NCI-H1092 (cell line): ENCODE measurements around the gene RSBN1L.

Experiments used
- DNase-seq: peaks from one replicate; lab custom pipeline; 2025; lab: John Stamatoyannopoulos, UW

Gene RSBN1L

GRCh38 chr7:77731716-77732115, 35.5 kb downstream of the RSBN1L start:
- no peak for DNase-seq

DNA sequence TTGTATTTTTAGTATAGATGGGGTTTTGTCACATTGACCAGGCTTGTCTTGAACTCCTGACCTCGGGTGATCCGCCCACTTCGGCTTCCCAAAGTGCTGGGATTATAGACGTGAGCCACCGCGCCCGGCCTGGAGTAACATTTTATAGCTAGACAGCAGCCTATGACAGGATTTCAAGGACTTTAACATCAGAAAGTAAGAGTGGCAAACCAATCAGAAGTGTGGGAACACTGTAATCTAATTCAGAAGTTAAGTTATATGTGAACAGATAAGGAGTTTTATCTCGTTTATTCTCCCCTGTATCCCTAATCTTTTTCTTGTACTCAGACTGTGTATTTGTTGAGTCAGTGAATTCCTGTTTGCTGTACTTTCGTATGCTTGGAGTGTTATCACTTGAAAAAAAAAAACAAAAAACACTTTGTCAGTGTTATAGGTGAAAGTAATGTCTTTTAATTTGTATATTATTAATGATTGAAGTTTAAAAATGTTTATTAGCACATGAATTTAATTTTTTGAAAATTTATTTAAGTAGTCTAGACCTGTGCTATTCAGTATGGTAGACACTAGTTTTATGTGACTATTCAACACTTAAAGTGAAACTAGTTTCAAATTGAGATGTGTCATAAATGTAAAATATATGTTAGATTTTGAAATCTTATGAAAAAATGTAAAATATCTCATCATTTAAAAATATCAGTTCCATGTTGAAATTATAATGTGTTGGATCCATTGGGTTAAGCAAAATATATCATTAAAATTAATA, 38.6 kb downstream of the RSBN1L start:
- DNase-seq: no peak

- no peak for DNase-seq
Observed at GRCh38 chr7:77735457-77735856, 39.2 kb downstream of the RSBN1L start.

DNA sequence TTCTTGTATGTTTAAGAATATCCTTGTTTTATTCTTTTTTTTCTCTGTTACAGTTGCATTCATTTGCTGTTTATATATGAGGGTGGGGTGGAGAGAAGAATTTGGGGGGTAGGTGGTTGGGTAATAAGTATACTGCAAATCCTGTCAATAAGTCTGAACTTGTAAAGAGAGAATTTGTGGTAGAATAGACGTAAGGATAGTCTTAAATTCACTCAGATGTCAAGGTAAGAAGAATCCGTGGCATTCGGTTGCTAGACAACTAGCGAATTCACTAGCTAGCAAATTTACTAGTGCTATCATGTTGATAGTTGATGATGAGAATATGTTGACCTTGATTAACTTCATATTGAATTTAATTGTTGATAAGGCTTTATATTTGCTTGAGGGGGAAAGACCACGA, 40.7 kb downstream of the RSBN1L start:
- no peak for DNase-seq

DNA sequence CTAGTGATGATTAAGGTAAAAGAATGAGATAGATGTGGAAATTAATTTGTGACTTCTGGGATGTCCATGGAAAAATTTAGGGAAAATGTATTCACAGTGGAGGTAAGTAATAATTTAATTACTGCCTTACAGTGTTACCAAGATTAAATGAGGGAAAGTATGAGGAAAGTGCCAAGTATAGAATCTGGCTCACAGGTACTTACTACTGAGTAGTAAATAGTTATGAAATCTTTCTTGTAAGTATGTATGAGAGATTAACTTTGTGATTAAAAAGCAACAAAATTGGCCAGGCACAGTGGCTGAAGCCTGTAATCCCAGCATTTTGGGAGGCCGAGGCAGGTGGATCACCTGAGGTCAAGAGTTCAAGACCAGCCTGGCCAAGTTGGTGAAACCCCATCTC, 42.1 kb downstream of the RSBN1L start:
- no peak for DNase-seq

- DNase-seq: no peak
Observed at GRCh38 chr7:77738871-77739270, 42.6 kb downstream of the RSBN1L start.

- DNase-seq: no peak
Observed at GRCh38 chr7:77740257-77740656, 44.0 kb downstream of the RSBN1L start.

DNA sequence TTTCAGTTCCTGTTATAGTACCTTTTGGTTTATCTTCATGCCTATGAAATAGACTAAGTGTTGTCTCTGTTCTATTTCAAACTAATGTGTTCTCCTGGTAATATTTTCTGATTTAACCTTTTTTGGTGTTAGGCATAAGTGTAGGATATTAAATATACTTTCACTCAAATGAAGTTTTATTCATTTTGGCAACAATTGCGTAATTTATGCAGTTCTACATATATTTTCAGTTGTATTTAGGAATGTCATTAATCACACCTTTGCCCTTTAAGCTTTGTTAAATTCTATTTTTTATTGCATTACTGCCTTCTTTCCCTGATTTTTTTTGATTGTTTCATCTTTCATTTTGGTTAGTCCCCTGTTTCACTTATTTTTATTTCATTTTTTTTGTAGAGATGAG, 47.3 kb downstream of the RSBN1L start:
- no peak for DNase-seq

GRCh38 chr7:77745746-77746145, 49.5 kb downstream of the RSBN1L start:
- DNase-seq: no peak

DNA sequence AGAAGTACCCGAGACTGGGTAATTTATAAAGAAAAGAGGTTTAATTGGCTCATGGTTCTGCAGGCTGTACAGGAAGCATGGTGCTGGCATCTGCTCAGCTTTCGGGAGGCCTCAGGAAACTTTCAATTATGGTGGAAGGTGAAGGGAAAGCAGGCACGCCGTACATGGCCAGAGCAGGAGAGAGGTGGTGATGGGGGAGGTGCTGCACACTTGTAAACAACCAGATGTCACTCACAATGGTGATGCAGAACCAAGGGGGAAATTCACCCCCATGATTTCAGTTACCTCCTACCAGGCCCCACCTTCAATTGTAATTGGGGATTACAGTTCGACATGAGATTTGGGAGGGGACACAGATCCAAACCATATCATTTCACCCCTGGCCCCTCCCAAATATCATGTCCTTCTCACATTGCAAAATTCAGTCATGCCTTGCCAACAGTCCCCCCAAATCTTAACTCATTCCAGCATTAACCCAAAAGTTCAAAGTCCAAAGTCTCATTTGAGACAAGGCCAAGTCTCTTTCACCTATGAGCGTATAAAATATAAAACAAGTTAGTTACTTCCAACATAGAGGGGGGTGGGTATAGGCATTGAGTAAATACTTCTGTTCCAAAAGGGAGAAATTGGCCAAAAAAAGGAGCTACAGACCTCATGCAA, 50.0 kb downstream of the RSBN1L start:
- DNase-seq: no peak

GRCh38 chr7:77746824-77747165, 50.5 kb downstream of the RSBN1L start:
- DNase-seq: no peak

GRCh38 chr7:77747178-77747577, 50.9 kb downstream of the RSBN1L start:
- no peak for DNase-seq

DNA sequence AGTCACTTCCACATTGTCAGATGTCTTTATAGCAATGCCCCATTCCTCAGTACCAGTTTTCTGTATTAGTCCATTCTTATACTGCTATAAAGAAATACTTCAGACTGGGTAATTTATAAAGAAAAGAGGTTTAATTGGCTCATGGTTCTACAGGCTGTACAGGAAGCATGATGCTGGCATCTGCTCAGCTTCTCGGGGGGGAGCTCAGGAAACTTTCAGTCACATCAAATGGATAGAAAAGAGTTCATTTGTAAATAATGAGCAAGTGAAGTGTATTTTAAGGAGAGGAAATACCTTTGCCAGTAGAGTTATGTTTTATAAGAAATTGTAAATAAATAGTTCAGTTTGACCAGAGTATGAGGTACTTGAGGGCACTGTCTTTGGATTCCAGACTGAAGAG, 51.5 kb downstream of the RSBN1L start:
- no peak for DNase-seq

GRCh38 chr7:77752016-77752415, 55.8 kb downstream of the RSBN1L start:
- DNase-seq: no peak

GRCh38 chr7:77753173-77753572, 56.9 kb downstream of the RSBN1L start:
- no peak for DNase-seq

DNA sequence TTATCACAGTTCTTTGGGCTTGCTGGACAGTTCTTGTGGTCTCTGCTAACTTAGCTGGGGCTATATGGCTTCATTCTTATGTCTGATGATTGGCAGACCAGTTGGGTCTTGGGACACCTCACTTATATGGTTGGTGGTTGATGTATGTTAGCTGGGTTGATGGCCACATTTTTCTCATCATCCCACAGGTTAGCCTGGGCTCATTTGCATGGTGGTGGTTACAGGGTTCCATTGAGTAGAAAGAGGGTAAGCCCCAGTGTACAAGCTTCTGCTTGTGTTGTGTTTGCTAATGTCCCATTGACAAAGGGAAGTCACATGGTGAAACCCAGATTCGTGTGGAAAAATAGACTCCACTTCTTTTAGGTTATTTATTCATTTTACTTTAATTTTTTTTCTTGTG, 61.3 kb downstream of the RSBN1L start:
- no peak for DNase-seq

DNA sequence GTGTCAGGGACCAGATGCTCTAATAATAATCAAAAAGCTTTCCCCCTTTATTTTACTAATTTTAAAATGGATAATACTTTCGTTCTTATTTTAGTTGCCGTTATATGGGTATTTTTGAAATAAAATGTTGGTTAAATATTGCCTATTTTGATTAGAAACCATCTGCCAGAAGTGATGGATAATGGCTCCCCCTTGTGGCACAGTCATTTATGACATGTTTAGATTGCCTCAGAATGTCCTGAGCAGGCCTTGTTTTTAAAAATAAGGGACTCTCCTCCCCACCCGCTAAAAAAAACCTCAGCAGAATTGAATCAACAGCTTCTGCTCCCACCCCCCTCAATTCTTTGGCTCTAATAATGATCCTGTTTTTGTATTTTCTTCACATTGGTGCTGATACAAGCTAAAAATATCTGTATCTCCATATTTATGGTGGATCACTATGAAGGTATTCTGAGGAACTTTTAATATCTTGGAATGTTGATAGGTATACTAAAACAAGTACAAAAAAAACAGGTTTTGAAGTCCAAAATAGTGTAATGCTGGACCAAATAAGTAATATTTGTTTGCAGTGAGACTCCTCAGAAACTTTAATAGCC, 63.1 kb downstream of the RSBN1L start:
- DNase-seq: peak; percentile 15

DNA sequence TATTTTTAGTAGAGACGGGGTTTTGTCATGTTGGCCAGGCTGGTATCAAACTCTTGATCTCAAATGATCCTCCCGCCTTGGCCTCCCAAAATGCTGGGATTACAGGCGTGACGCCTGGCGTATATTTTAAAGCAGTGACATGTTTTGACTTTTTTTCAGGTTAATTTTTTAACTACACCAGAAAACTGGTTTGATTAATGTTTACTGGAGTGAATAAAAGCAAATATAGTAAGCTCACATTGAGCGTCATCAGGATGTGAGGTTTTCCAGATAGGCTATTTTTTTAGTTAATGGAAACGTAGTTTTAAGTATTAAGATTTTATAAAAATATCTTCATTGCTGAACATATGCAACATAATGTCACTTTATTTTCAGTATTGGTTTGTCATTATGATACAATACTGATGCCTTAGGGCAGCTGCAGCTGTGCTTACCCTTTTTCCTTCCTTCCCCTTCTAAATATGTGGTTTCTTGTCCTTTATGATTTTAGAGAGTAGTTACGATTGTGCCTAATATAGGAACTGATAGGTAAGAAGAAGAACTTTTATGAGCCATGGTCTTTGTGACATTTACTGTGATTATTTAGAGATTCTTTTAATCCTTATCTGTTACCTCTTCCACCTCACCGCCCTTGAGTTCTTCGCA, 64.7 kb downstream of the RSBN1L start:
- no peak for DNase-seq

DNA sequence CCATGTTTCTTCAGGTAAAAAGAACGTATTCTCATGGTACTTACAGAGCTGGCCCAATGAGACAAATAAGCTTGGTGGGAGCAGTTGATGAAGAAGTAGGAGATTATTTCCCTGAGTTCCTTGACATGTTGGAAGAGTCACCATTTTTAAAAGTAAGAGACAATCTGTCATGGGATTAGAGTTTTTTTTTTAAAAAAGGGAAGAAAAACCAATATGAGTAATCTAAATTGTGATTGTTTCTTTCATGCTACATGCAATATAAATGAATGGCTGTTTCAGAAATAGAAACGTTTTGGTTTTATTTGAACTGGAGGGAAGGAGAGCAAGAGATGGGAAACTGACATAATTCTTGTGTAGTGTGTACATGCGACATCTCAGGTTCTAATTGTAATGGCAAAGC, 69.2 kb downstream of the RSBN1L start:
- no peak for DNase-seq

DNA sequence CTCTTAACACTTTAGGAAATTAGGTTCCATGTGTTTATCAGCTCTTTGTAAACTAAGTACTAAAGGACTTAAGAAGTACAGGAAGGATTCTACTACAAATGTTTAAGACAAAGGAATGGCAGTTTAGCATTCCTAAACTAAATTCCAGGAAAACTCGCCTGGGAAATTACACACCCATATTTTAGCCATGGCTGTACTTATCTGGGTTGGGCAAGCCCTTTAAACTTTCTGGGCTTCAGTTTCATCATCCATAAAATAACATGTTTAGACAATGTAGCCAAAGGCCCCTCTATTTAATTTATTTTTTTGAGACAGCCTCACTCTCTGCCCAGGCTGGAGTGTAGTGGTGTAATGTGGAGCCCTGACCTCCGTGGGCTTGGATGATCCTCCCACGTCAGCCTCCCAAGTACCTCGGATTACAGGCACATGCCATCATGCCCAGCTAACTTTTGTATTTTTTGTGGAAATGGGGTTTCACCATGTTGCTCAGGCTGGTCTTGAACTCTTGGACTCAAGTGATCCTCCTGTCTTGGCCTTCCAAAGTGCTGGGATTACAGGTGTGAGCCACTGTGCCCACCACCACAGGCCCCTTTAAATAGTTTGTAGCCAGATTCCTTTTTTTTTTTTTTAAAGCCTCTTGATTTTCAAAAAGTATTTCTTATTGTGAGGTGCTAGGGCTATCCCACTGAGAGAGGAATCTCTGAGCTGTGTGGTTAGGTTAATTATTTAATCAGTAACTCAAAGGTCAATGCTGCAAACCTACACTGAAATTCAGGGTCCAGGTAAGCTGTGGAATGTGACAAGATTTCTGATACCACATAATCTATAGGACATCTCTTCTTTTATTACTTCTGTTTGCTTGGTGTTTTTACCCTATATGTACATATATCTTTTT, 69.9 kb downstream of the RSBN1L start:
- DNase-seq: no peak

GRCh38 chr7:77766801-77767605, 70.7 kb downstream of the RSBN1L start:
- no peak for DNase-seq
